Omental fat pad (tissue), 4 donors: ENCODE data around the gene RAB33B. TPM values are rescaled to one million over a fixed set of nuclear protein-coding genes. Genes with fewer than 3 reads are reported as not detected.
"Not testable (repeated sequence)": the region's sequence is repeated elsewhere in the genome, so short reads cannot be mapped to it uniquely, and the experiment has no call there.

ENCODE experiments used
- ATAC-seq: fragments of 150-250 bp; one replicate; pipeline ENCODE4 v1.9.1; 2016; ENCODE audit warnings: mild to moderate bottlenecking, moderate library complexity; ENCODE audit not compliant: low FRiP score
- DNase-seq: peaks from one replicate; pipeline ENCODE4 v3.0.0-alpha.2; 2019; ENCODE audit warnings: low spot score
- CTCF ChIP-seq, 3 donors: fragments of 450-650 bp; IDR thresholded peaks; one replicate each; pipeline ENCODE4 v1.5.1; 2016 to 2017; ENCODE audit warnings: antibody characterized with exemption in 3 of 3, mild to moderate bottlenecking in 3 of 3, moderate library complexity in 2 of 3
- total RNA-seq, 4 donors: library from RNA; depleted of rRNA; stranded (reverse); fragments of >200 nt; gene quantifications; one replicate each; pipeline ENCODE4 v1.1.0, GENCODE V29; 2016

RAB33B gene
- total RNA-seq, 4 donors from 2014 or later = 7.4 to 14.8 (median 10.6) TPM

- no peak for TF ChIP-seq CTCF (IDR thresholded peaks at IDR 0.05)
- DNase-seq (no peak), ATAC-seq (no peak)
Observed at GRCh38 chr4:139465922-139466321, 12.0 kb downstream of the RAB33B start.

- DNase-seq, ATAC-seq: not testable (repeated sequence)
Observed at GRCh38 chr4:139468756-139469155, 14.8 kb downstream of the RAB33B start.

- DNase-seq = no peak
- no peak for TF ChIP-seq CTCF (IDR thresholded peaks at IDR 0.05)
- ATAC-seq = no peak
Observed at GRCh38 chr4:139469216-139469615, 15.3 kb downstream of the RAB33B start.

- DNase-seq (no peak), ATAC-seq (no peak)
- TF ChIP-seq CTCF (IDR thresholded peaks at IDR 0.05) = no peak
Observed at GRCh38 chr4:139469869-139470268, 15.9 kb downstream of the RAB33B start.

- no peak for TF ChIP-seq CTCF (IDR thresholded peaks at IDR 0.05)
- DNase-seq = no peak
- no peak for ATAC-seq
Observed at GRCh38 chr4:139470295-139470694, 16.4 kb downstream of the RAB33B start.

- DNase-seq = no peak
- ATAC-seq = no peak
- TF ChIP-seq CTCF (IDR thresholded peaks at IDR 0.05) = no peak
Observed at GRCh38 chr4:139470997-139471665, 17.2 kb downstream of the RAB33B start.

- no peak for TF ChIP-seq CTCF (IDR thresholded peaks at IDR 0.05)
- no peak for DNase-seq
Observed at GRCh38 chr4:139472852-139473251, 18.9 kb downstream of the RAB33B start.

More at GRCh38 chr4:139472852-139473251, 18.9 kb downstream of the RAB33B start:
- no peak for ATAC-seq
